Cerebellar nuclear complex (tissue), 1 donor: Measurements from ENCODE around the gene ZC3H7B.
A peak's percentile ranks its signal among the peaks of the same experiment; 100 is the strongest.

ENCODE experiments used
- DNase-seq, 2 experiments: peaks; one replicate each; lab custom pipeline; 2025; lab: John Stamatoyannopoulos, UW

The ZC3H7B gene

DNA sequence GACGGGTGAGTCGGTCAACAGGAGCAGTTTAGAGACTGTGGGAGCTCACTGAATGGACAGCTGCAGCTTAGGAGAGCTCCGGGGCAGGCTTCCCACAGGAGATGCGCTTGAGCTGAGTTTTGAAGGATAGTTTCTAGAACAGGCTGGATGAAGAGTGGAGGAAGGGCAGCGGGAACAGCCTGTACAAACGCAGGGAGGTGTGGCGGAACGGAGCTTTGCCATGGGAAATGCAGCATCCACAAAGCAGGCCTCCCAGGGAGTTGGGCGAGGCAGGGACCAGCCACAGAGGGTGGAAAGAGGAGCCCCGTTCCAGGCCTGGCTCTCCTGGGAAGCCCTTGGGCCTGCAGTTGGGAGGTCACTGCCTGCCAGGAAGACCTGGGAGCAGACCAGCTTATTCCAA, 53.7 kb downstream of the ZC3H7B start:
- DNase-seq: no peak

DNA sequence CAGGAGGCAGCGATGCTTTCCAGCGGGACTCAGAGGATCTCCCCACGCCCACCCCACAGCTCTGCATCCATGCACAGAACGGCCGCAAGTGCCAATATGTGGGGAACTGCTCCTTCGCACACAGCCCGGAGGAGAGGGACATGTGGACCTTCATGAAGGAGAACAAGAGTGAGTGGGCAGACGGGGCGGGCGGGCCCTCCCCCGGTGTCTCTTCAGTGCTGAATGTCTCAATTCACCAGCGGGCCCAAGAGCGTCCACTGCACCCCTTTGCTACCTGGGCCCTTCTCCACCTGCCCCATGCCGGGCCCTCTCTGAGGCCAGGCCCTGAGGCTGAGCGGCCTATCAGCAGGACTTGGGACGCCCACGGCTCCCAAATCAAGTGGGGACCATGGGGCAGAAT, 54.6 kb downstream of the ZC3H7B start:
- DNase-seq: no peak

GRCh38 chr22:41356430-41357028, 55.2 kb downstream of the ZC3H7B start:
- DNase-seq: no peak

DNA sequence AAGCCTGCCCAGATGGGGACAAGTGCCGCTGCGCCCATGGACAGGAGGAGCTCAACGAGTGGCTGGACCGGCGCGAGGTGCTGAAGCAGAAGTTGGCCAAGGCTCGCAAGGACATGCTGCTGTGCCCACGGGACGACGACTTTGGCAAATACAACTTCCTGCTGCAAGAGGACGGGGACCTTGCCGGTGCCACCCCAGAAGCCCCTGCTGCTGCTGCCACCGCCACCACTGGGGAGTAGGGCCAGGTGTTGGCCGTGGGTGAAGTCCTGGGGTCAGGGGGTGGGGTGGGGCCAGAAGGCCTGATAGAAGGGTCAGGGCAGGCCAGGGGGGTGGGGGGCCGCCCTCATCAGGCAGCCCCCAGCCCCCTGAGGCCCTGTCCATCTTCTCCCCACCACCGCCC, 55.9 kb downstream of the ZC3H7B start:
- no peak for DNase-seq

DNA sequence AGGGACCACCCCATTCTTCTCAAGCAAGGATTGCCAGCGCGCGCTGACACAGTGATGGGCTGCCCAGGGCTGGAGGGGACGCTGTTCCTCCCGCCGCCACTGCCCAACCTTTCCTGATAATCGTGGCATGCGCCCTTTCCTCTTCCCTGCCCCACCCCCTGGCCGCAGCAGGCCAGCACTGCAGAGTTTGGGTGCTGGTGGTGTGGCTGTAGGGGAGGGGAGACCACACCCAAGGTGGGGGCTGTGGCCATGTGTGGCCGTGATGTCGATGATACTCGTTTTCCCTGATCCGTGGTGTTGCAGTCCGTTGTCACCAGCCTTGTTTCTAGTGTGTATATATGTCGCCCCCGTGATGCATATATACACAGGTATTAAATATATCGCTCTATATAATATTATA, 57.6 kb downstream of the ZC3H7B start:
- DNase-seq: no peak

DNA sequence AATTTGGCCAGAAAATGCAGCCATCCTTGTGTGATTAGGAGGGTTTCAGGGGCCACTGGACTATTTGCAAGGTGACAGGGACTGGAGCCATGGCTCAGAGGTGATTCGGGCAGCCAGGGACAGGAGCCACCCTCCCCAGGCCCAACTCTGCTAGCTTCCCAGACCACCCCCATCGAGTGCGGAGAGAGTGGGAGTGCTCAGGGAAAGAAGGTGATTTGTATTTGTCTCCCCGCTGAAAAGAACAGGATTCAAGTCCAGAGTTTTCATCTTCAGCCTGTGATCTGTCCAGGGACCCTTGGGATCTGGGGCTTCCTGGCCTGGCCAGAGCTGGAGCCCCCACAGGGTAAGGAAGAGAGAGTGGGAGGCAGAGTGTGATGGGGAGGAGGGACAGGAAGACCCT, 58.1 kb downstream of the ZC3H7B start:
- DNase-seq: no peak

DNA sequence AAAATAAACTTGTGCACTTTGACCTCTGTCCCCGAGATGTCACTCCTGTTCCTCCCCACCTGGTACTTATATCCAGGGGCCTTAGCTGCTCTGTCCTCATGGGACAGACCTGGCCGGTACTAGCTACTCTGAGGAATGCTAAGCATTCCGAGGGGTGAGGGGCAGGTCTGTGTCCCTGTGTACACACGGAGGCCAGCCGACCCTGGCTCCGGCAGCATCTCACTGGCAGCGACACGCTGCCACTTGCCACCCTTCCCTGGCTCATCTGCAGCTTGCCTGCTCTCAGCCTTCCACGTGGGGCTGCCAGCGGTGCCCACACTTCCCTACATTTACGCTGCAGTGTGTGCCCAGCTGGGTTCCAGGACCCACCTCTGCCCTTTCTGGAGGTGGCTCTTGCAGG, 58.8 kb downstream of the ZC3H7B start:
- DNase-seq: no peak

- DNase-seq: no peak
Measured at GRCh38 chr22:41361716-41362310, 60.5 kb downstream of the ZC3H7B start.

DNA sequence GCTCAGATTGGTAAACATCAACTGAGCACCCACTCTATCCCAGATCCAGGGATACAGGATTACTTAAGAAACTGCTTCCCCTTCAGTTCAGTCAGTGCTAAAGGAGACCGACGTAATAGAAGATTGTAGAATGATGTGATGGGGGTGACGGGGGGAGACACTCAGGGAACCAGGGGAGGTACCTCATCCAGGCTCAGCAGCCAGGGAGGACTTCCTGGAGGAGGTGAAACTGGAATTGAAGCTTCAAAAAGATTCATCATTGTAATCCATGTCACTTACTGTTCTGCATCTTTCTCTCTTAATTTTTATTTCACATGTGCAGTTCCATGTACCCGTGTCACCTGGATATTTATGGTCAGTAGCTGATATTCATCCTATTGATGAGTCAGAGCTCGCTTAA, 61.3 kb downstream of the ZC3H7B start:
- DNase-seq: no peak

- DNase-seq: no peak
Measured at GRCh38 chr22:41364233-41364632, 62.9 kb downstream of the ZC3H7B start.

DNA sequence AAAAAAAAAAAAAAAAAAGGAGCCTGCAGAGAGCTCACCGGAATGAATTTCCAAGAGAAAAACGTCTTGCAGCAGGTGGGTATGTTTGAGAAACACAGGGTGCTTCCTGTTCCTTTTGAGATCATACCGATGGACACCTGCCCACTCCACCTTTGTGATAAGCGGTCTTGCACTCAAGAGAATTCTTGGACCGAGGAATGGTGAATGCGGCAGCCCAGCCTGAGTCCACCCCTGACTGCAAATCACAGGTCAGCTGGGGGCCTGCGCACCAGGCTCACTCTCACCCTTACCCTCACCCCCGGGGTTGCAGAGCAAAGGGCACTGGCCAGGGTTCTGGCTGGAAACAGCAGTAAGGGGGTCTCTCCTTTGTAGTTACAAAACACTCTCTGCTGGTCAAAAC, 63.6 kb downstream of the ZC3H7B start:
- DNase-seq: no peak

DNA sequence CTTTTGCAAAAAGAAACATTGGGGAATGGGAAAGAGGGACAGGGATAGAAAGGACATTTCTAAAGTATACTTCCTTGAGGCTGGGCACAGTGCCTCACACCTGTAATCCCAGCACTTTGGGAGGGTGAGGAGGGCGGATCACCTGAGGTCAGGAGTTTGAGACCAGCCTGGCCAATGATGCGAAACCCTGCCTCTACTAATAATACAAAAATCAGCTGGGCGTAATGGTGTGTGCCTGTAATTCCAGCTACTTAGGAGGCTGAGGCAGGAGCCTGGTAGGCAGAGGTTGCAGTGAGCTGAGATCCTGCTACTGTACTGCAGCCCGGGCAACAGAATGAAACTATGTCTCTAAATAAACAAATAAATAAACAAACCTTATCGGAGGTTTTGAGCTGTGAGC, 64.1 kb downstream of the ZC3H7B start:
- DNase-seq: no peak

GRCh38 chr22:41366323-41367029, 65.2 kb downstream of the ZC3H7B start:
- DNase-seq: no peak

DNA sequence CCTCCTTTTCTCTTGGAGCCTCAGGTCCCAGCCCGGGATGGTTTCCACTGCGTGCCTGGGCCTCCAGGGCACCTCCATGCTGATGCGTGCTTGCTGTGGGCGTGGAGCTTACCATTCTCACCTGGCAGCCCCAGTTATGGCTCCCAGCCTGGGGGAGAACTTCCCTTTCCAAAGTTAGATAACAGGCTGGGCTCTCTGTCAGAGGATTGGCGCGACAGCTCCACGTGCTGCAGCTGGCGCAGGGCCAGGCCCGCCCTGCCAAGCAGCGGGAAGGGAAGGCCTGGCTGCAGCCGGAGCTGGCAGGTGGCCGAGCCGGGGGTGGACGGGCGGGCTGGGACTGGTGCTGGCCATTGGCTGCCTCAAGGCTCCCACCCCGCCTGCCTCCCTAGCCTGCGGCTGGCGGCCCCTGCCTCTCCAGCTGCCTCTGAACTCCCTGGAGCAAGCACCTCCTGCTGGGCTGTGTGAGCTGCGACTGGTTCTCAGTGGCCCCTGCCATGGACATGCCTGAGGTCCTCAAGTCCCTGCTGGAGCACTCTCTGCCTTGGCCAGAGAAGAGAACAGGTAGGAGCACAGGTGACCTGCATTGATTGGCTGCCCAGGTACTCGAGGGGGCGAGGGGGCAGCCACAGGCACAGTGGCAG, 65.8 kb downstream of the ZC3H7B start:
- peak; percentile 87 to 96 for DNase-seq

DNA sequence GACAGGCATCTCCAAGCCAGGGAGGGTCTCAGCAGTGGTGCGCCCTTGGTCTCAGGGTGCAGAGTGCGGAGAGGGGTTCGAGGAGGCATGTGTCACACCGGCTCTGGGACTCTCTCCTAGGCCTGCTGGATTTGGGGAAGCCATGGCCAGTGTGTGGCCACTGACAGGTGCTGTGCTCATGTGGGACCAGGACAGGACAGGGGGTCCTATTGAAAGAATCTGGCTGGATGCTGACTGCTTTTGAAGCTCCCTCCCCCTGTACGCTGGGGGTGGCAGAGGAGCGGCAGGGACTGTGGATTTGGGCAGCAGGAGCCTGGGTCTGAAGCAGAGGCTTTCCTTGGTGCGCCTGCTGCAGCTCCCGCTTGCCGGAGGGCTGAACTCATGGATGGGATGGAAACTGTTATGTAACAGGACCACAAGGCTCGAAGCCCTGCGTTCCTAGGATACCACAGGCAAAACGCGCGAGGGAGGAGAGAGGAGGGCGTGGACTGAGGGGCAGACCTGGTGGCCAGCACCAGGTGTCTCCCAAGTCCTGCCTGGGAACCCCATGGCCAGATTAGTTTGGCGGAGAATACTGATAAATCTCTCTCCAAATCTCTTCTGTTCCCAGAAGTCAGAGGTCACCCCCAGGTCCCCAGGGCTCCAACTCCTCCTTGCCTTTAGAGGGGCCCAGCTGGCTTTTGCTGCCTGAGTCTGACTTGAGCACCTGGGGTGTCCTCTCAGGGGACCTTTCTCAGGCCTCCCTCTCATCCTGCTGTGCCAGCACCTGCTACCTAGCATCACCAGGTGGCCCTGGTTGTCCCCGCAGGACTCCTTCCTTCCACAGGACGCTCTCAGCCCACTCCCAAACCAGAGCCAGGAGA, 66.6 kb downstream of the ZC3H7B start:
- DNase-seq: peak in 1 of 2 experiments; percentile 52

GRCh38 chr22:41368543-41369423, 67.5 kb downstream of the ZC3H7B start:
- DNase-seq: peak in 1 of 2 experiments; percentile 28

DNA sequence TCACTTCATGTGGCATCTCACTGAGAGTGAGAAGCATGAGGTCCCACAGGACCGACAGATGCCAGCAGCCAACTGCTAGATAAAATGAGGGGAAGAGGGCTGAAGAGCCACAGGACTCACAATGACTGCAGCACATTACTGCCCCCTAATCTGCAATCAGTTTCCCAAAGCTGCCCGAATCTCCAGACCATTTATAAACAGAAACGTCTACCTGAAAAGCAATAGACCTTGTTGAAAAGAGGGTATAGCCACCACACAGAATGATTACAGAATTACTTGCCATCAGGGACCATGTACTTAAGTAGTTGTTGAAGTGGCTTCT, 68.1 kb downstream of the ZC3H7B start:
- no peak for DNase-seq

DNA sequence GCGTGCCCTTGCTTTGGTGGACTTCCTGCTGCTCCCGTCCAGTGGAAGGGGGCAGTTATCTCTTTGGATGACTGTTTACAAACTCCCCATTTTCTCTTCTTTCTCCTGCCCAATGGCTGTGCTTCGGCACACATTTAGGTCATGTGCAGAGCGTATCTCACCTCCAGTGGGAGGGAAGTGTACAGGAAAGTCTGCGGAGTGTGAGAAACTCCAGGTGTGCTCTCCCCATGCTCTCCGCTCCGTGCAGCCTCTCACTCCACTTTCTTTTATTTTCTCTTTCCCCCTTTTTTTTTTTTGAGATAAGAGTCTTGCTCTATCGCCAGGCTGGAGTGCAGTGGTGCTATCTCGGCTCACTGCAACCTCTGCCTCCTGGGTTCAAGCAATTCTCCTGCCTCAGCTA, 68.5 kb downstream of the ZC3H7B start:
- no peak for DNase-seq

DNA sequence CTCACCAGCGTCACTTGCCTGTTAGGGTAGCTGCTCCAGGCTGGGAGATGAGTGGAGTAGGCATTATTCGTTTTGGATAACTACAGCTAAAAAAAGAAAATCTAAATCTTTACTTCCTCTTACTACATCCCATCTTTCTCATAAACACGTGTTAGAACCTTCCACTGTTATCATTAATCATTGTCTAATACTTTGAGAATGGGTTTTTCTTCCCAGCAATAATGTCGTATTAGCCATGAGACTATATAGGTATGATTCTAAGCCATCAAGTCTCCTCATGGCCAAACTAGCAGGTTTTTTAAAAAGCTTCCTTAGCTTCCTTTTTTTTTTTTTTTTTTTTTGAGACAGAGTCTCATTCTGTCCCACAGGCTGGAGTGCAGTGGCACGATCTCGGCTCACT, 76.5 kb downstream of the ZC3H7B start:
- no peak for DNase-seq

DNA sequence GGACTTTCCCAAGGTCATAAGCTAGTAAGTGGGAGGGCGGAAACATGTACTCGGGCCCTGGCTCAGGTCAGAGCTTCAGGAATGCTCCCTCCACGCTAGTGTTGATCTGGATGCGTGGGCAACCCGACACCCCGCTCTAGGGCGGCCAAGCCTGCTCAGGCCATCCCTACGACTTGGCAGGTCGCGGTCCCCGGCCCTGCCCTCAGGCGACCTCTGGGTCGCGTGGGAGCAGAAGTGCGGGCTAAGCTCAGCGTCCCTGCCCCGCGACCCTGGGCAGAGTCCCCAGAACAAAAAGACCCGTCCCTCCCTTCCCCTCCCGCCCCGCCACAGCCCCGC, 79.6 kb downstream of the ZC3H7B start:
- DNase-seq: no peak

- DNase-seq: peak; percentile 93 to 95
Measured at GRCh38 chr22:41381329-41382097, 80.2 kb downstream of the ZC3H7B start, which contains the start of gene TEF. Gene TEF (plus strand): TSS chr22:41381942. CDS start chr22:41382045, 103 bp downstream.
